SK-MEL-5 (cell line): ENCODE data around the gene CDH4. TPM values are rescaled to one million over a fixed set of nuclear protein-coding genes. Genes with fewer than 3 reads are reported as not detected.

Experiments used
- DNase-seq: peaks from one replicate; pipeline ENCODE4 v3.0.0-alpha.2; 2016; ENCODE audit warnings: low read depth, low spot score
- in situ Hi-C: cut with HindIII; loops from 2 replicates; pipeline ENCODE4 v1.10.0; 2016; ENCODE audit warnings: low sequenced_read_pairs, high pct_unique_total_duplicates, low pct_unique_long_range_greater_than_20kb
- total RNA-seq: library from RNA; depleted of rRNA; stranded (reverse); fragments of >200 nt; shearing (Covaris generic); gene quantifications from 2 replicates; pipeline ENCODE4 v1.2.3, GENCODE V29; 2014

CDH4 gene
- total RNA-seq, 1 experiment from 2014 or later = not detected

DNA sequence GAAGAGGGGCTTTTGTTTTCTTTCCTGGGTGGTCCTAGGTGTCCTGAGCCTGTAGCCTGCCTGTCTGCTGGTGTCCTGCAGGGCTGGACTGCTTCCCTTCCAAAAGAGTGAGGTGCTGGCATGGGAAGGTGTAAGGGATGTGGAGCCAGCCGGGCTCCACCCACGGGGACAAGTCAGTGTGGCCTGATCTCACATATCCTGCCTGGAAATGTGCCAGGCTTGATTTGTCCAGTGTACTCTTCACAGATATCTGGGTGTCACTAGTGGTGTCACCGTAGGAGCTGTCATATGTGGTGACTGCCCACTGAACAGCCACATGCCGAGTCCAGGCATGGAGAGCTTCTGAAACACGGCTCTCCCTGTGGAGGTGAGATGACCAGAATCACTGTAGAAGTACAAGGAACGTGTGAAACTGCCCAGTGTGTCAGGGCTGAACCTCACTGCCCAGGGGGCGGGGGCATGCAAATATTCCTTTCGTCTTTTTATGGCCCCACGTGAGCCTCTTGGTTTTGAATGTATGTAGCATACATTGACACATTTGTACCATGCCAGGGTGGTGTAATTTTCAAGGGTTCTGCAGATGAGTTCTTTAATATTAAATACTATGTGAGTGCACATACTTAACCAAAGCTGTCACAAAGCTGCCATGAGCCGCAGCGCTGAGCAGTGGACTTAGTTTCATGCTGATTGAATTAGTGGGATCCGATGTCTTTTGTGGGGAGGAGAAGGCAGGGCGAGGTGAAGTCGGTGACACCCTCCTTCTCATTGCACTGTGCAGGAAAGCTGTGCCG, 55.8 kb downstream of the CDH4 start:
- in situ Hi-C loops = no loop called here

DNA sequence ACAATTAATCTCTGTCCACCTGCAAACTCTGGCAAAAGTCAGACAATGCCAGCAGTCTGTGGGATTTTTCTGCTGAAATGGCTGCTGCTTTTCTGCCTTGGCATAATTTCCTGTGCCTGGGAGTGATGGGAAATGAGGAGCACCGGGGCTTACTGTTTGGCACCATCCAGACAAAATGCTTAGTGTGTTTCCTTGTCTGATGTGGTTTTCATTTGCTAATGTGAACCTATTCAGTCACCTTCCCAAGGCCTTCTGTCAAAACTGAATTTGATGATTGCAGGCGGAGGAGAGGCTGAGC, 56.4 kb downstream of the CDH4 start:
- no peak for DNase-seq
- in situ Hi-C loops = no loop called here

More for the DNA sequence above, 55.8 kb downstream of the CDH4 start:
- no peak for DNase-seq

DNA sequence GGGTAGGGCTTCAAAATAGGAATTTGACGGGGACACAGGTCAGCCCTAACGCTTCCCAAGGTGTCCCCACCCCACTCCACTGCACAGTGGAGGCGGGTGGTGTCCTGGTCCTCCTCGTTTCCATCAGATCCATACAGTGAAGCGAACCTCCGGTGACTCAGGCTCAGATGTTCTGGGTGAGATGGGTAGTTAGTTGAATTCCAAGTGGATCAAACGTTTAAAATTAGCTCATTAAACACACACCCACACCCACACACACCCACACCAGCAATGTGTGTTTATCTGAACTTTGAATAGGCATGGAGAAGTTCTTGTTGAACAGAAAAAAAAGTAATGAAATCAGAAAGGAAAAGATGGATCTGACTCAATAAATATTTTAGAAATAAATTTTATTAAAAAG, 58.9 kb downstream of the CDH4 start:
- DNase-seq = no peak
- in situ Hi-C loops = no loop called here

DNA sequence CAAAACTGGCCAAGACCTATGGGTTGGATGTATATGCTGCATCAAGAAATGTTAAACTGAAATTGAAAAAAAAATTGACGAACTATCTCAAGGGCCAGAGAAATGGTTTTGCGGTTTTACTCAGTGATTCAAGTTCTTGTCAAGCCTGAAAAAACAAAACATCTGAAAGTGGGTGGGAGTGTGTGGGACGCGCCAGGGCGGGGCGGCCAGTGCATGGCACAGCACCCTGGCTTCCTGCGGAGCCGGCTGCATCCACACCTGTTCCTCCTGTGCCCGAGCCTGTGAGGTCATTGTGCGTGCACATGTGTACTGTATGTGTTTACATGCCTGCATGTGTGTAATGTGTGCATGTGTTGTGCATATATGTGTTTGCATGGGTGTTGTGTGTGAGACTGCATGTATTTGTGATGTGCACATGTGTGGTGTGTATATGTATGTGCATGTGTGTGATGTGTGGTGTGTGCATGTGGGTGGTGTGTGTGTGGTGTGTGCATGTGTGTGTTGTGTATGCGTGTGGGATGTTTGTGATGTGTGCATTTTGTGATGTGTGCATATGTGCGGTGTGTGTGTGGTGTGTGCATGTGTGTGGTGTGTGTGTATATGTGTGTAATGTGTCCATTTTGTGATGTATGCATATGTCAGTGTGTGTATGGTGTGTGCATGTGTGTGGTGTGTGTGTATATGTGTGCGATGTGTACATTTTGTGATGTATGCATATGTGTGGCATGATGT, 59.8 kb downstream of the CDH4 start:
- in situ Hi-C loops = no loop called here
- DNase-seq = no peak

DNA sequence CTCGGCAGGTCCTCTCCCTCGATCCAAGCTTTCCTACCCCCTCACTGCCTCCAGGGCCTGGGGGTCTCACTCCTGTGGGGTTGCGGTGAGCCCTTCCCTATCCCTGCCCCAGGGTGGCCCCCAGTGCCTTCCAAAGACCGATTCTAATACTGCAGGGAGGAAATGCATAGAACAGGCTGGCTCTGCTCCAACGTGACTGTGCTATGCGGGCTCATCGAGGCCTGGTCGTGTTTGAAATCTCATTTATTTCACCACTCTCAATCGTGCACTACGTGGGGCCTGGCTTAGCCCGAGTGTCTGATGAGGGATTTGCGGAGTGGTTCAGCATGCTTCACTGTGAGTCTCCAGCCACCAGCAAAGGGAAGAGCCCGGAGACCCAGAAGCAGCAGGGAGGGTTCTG, 60.9 kb downstream of the CDH4 start:
- DNase-seq = no peak
- in situ Hi-C loops = no loop called here

DNA sequence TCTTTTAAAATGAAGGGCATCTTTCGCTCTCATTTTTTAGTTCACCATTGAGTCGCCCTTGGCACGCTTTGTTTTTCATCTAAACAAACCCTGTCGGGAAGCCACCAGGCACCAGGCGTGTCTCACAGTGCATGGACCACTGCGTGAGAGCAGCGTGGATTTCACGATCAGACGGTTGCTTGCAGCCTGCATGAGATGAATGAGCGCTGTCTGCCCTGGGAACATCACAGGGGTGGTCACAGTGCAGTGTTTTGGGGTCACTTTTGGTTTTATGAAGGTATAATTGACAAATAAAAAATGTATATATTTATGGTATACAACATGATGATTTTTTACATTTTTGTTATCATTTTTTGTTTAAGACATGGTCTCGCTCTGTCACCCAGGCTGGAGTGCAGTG, 61.3 kb downstream of the CDH4 start:
- no peak for DNase-seq
- in situ Hi-C loops = no loop called here

DNA sequence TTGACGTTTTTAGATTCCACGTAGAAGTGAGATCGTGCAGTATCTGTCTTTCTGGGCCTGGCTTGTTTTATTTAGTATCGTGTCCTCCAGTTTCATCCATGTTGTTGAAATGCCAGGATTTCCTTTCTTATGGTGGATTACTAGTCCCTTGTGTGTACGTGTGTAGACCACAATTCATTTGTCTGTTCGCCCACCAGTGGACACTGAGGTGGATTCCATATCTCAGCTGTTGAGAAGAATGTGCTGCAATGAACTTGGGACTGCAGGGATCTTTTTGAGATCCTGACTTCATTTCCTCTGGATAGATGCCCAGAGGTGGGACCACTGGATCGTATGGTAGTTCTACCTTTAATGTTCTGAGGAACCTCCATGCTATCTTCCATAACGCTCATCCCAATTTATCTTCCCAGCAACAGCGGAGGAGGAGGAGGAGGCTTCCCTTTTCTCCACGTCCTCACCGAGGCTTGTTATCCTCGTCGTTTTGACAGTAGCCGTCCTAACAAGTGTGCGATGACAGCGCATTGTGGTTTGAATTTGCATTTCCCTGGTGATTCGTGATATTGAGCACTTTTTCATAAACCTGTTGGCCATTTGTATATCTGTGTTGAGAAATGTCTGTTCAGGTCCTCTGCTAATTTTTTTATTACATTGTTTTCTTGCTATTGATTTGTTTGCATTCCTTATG, 62.4 kb downstream of the CDH4 start:
- DNase-seq = no peak
- in situ Hi-C loops = no loop called here

DNA sequence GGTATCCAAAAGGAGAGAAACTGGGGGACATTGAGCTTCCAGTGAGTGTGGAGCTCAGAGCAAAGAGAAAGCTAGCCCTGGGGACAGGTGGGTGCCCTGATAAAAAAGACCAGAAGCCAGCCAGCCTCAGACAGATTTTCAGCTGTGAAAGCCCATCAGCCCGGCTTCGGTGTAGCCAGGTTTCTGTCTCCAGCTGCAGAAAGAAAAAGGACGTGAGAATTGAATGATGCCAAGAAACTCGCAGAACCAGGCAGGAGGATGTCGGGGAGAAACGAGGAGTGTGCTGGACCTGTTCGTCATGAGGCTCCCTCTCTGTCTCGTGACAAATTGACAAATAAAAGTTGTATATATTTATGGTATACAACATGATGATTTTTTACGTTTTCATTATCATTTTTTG, 63.3 kb downstream of the CDH4 start:
- in situ Hi-C loops = no loop called here
- no peak for DNase-seq

DNA sequence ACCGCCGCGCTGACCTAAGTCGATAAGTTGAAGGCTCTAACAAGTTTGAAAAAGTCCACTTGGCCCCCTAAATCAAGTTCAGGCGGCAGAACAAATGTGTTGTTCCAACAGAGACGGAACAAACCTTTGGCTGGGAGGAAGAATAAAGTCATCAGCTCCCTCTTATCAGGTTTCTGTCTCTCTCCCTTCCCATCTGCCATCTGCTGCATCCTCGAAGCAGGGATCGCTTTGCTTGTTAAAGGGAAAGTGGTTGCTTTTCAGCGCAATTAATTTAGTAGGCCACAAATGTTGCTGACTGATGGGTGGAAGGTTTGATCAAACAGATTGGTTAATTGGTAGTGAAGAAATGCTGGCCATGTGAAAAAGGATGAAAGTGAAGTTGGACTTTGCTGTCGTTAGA, 64.3 kb downstream of the CDH4 start:
- in situ Hi-C loops = no loop called here

DNA sequence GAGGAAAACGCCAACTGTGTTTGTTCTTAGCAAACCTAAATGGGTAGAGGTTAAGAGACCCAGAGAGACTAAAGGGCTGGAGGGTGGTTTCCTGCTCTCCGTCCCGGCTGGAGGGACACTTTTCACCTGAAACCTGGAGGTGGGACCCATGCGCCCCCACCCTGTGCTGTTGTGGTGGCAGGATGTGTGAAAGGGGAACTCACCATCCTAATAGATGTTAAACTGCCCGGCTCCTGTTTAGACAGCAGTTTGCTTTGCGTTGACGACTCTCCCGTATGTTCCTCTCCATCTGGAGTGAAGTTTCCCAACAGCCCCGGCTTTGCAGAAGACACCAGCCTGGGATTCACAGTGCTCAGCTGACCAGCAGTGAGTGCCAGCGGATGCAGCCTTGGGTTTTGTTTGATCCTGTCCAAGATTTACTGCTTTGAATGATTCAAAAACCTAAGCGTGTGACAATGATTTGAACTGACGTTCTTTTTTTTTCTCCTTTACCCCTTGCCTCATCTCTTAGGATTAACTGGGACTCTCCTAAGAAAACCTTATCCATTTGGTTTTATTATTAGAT, 66.0 kb downstream of the CDH4 start:
- no peak for DNase-seq
- in situ Hi-C loops = no loop called here

More for the DNA sequence above, 64.3 kb downstream of the CDH4 start:
- DNase-seq = no peak

DNA sequence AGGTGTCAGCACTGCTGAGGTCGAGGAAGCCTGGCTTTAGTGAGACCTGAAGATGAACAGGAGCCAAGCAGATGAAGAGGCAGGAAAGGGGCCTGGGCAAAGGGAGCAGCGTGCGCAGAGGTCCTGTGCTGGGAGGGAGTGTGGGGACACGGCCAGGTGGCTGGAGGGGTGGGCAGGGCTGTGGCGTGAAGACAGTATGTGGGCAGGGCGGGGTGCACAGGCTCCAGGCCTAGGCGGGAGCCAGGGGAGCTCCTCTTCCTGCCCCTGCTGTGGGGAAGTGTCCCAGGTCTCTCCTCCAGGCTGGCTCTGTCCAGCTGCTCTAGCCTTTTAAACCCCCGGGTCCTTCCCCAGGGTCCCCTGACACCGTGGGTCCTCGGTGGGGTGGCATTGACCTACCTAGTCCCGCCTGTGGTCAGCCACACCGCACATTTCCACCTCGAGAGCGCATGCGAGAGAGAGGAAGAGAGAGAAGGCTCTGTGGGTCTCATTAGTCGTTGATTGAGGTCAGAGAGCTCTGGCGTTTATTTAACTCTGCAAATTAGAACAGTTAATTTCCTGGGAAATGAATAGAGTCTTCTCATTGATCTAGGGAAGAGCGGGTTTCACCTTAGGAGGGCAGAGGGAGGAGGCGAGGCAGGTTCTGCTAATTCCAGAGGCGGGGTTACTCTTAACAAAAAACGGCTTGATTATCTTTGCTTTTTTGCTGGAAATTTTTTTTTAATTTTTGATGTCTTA, 68.8 kb downstream of the CDH4 start:
- in situ Hi-C loops = no loop called here
- no peak for DNase-seq

DNA sequence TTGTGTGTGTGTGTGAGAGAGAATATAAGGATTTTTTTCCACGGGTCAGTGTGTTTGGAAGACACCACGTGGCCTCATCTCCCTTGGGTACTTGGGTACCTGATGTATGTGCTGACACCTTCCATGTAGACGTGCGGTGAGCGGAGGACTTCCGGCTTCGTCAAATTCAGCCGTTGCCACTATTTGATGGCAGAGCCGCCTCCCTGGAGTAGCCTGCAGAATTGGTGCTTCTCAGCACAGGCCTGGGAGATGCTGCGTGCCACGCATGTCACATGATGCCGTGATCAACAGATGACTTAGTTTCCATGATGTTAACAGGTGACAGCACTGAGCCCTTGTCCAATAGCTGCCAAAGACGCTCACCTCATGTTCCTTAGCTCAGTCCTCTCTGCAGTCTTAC, 69.4 kb downstream of the CDH4 start:
- no peak for DNase-seq
- in situ Hi-C loops = no loop called here

DNA sequence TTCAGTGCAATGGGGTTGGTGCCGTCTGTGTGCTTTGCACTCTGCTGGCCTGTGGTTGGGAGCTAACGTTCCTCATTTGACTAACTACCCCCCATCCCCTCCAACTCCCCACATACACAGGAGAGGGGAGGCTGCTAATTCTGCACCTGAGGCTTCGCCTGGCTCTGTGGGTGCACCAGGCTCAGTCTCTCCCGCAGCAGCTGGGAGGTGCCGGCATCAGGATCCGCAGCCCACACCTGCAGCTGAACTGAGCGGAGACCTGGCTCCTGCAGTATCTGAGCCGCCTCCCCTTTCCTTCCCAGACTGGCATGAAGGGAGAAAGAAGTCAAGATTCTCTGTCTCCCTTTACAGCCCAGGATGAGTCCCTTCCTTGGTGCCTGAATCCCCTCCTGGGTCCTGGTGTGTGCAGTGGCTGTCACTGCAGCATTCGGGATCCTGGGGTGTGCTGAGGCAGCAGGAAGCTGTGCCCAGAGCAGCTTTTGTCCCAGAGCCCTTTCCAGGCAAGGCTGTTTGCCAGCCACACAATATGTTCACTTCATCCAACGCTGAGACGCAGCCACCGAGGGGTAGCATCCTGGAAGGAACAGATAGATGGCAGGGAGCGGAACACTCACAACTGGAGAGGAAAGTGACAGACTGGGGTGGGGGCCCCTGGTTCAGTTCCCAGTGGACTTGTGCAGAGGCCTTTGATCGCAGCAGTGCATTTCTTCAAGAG, 70.2 kb downstream of the CDH4 start:
- no peak for DNase-seq
- in situ Hi-C loops = no loop called here

DNA sequence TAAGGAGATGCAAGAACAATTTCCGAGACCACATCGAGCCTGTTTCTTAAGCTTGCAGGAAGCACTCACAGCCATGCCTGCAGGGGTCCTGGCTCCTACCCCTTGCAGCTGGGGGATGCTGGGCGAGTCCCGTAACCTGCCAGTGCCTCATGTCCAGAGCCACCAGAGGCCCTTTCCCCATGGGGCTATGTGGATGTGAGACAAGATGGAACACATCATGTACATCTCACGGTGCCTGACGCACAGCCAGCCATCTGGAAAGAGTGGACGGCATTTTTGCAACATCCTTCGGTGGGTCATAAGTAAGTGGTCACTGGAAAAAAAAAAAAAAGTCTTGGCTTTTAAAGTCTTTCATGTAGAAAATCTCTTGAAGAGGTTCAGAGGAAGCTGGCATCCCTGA, 72.8 kb downstream of the CDH4 start:
- no peak for DNase-seq
- in situ Hi-C loops = no loop called here

DNA sequence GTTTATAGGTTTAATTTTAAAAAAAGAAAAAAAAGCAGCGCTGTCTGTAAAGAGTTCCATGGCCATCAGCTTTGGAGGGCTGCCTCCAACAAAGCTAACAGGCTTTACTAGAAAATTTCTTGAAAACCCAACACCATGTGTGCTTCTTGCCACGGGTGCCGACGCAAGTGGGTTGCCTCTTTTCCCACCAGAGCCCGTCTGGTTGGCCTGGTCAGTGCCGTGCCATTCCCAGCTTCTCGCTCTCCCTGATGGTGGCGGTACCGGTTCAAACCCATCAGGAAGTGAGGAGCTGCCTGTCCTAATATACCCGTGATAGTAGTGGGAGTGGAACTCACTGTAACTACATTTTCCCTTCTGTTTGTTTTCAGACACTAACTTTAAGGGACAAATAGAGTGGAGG, 73.7 kb downstream of the CDH4 start:
- DNase-seq = no peak
- in situ Hi-C loops = no loop called here

DNA sequence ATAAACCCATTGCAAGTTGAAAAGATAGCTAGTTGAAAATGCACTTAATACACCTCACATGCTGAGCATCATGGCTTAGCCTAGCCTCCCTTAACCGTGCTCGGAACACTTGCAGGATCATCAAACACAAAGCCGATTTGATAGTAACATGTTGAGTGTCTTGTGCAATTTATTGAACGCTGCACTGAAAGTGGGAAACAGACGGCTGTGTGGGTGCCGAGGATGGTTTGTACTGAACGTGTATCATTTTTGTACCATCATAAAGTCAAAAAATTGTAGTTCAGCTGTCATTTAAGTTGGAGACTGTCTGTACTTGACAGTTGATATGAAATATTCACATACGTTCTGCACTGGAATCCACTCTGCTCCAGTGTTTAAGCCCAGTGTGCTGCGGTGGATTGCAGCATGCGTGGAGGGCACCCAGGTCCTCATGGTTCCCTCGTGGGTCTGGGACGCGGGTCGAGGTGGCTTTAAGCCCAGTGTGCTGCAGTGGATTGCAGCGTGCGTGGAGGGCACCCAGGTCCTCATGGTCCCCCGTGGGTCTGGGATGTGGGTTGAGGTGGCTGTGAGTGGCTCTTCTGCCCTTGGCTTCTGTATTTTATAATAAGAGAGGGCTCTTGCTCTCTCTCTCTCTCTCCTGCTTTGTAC, 77.0 kb downstream of the CDH4 start:
- DNase-seq = peak; percentile 16
- in situ Hi-C loops = no loop called here

DNA sequence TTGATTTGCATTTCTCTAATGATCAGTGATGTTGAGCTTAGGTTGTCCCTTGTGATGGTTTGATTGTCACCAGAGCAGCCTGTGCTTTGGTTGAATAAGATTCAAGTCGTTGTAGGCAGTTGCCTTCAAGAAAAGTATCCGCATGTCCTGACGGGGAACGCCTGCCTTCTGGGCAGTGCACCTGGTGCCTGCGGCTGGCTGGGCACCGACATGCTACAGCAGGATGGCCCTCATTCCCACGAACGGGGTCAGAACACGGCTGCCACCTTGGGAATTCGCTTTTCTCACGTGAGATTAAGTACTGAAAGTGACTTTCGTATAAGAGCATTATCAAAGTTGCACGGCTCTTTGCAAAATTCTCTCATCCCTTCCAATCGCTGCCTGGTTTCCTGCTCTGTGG, 78.4 kb downstream of the CDH4 start:
- in situ Hi-C loops = no loop called here
- DNase-seq = no peak
